OCI-LY1 (cell line): ENCODE results near the gene LSP1.

Experiments
- EZH2 ChIP-seq: fragments of 200-600 bp; sonication (generic), shearing (Covaris generic); IDR thresholded peaks from 2 replicates; pipeline ENCODE4 v1.8.0; 2017; ENCODE audit warnings: borderline replicate concordance, mixed run types, mild to moderate bottlenecking, antibody characterized with exemption, low read length, moderate library complexity, mixed read lengths
- TF ChIP-seq, protein P1 (sequence below): fragments of 200-600 bp; sonication (generic), shearing (Covaris generic); IDR thresholded peaks from 2 replicates; pipeline ENCODE4 v1.5.1; 2017; ENCODE audit warnings: mild to moderate bottlenecking, antibody characterized with exemption, low read length, moderate library complexity, mixed read lengths

DNA sequence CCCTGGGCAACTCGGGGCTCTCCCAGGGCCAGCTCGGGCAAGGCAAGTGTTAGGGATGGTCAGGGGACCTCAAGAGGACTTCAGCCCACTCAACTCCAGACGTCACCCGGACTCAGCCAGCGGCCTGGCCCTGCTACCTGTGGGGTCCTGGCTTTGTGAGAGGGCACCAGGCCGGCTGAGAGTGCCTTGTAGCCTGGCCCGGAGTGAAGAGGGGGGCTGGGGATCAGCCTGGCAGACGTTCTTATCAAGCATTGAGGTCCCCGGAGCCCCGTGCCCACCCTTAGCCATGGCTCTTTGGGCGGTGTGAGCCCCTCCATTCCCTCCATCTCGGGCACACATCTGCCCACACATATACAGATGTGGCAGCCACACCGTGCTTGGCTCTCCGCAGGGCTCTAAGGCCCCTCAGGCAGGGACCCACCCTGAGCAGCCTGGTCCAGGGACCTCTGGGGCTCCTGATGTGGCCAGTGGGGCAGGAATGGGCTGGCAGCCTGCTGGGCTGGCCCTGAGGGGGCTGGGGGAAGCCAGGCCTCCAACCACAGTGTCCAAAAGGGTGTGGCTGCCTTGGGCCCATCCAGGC, 15.3 kb downstream of the LSP1 start:
- TF ChIP-seq, protein P1, sequence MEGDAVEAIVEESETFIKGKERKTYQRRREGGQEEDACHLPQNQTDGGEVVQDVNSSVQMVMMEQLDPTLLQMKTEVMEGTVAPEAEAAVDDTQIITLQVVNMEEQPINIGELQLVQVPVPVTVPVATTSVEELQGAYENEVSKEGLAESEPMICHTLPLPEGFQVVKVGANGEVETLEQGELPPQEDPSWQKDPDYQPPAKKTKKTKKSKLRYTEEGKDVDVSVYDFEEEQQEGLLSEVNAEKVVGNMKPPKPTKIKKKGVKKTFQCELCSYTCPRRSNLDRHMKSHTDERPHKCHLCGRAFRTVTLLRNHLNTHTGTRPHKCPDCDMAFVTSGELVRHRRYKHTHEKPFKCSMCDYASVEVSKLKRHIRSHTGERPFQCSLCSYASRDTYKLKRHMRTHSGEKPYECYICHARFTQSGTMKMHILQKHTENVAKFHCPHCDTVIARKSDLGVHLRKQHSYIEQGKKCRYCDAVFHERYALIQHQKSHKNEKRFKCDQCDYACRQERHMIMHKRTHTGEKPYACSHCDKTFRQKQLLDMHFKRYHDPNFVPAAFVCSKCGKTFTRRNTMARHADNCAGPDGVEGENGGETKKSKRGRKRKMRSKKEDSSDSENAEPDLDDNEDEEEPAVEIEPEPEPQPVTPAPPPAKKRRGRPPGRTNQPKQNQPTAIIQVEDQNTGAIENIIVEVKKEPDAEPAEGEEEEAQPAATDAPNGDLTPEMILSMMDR: no peak
- TF ChIP-seq EZH2: no peak
